Right renal cortex interstitium (tissue), 3 donors: ENCODE results near the gene PTAR1. TPM values are rescaled to one million over a fixed set of nuclear protein-coding genes. Genes with fewer than 3 reads are reported as not detected.
"Not testable (repeated sequence)": the region's sequence is repeated elsewhere in the genome, so short reads cannot be mapped to it uniquely, and the experiment has no call there.

Experiments used
- DNase-seq, 3 donors: peaks; one replicate each; pipeline ENCODE4 v3.0.0-alpha.2; 2013; ENCODE audit warnings: low read depth in 3 of 3, low spot score in 2 of 3
- polyA plus RNA-seq, 3 donors: library from polyadenylated mRNA; unstranded; fragments of 120-200 nt; gene quantifications; one replicate each; pipeline ENCODE4 v1.2.1, GENCODE V29; 2013; ENCODE audit not compliant: insufficient read length in 3 of 3

The PTAR1 gene, protein sequence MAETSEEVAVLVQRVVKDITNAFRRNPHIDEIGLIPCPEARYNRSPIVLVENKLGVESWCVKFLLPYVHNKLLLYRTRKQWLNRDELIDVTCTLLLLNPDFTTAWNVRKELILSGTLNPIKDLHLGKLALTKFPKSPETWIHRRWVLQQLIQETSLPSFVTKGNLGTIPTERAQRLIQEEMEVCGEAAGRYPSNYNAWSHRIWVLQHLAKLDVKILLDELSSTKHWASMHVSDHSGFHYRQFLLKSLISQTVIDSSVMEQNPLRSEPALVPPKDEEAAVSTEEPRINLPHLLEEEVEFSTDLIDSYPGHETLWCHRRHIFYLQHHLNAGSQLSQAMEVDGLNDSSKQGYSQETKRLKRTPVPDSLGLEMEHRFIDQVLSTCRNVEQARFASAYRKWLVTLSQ
- polyA plus RNA-seq, result 10 to 100 TPM; 55.6 to 57.5 (median 56.2) TPM

DNA sequence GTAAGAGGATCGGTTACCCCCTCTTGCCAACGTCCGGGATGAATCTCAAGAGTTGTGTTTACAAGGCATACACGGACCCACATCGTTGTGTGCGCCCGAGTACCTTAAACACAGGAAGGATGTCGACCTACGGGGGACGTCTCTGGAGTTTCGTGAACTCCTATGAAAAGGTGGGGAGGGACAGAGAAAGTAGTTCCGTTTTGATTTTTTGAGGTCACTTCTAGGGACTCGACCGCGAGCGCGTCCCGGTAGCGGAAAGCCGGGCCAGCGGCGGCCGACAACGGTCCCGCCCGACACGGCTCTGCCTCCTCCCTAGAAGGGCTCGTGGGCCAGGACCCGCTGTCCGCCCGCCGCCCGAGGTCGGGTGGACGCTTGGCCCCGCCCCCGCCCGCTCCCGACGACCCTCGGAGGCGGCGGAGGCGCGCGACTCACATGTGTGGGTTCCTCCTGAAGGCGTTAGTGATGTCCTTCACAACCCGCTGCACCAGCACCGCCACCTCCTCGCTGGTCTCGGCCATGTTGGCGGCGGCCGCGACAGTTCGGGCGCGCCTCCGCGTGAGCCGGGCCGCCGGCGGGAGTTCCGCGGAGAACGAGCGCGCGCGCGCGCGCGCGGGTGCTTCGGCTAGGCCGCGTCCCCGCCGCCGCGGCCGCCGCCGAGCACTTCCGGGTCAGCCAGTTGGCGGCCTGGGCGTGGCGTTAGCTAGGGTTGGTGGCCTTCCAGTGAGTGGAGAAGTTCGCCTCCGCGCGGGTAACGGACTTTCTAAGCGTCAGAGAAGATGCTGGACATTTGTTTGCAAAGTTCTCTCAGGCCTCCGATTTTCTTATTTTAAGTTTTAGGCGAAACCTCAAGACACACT, at the start of gene PTAR1:
Gene PTAR1, minus strand, starts transcription at position 591 of the 857 bp plus-strand sequence. Its CDS starts 73 bp downstream, at position 518.
- peak; percentile 74 to 89 (median 86) for DNase-seq

DNA sequence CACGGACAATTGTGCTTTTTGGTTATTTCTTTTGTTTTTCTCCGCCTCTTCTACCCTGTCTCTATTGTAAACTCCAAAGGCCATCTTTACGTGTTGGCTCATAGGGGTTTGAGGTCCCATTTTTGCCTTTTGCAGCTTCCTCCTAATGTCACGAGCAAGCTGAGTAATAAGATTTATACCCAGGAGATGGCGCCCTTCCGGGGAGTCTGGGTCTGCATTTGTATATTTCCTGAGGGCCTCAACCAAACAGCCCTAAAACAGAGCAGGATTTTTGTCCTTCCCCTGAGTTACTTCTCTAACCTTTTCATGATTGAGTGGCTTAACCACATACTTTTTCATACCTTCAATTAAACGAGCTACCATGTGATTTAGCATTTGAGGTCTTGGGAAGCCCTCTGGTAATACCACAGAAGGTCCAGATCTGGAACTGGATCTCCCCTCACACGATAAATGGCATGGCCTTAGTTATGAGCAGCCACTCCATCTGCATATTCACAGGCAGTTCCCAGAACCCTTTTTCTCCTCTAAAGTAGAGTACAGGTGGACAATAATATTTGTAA, 49.6 kb upstream of the PTAR1 start:
- no peak for DNase-seq

DNA sequence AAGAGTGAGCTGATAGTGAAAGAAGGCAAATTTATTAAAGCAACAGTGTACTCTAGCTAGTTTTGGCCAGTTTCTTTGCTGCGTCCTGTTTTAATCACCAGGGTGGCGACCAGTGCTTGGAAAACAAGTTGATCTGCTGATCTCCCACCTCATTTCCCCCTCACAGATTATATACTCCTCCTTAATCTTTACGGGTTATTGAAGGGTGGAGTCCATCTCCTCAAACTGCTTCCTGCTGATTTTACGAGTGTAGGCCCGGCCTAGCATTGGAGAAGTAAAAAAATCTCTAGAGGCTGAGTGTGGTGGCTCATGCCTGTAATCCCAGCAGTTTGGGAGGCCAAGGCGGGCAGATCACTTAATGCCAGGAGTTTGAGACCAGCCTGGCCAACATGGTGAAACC, 46.8 kb upstream of the PTAR1 start:
- no peak for DNase-seq

DNA sequence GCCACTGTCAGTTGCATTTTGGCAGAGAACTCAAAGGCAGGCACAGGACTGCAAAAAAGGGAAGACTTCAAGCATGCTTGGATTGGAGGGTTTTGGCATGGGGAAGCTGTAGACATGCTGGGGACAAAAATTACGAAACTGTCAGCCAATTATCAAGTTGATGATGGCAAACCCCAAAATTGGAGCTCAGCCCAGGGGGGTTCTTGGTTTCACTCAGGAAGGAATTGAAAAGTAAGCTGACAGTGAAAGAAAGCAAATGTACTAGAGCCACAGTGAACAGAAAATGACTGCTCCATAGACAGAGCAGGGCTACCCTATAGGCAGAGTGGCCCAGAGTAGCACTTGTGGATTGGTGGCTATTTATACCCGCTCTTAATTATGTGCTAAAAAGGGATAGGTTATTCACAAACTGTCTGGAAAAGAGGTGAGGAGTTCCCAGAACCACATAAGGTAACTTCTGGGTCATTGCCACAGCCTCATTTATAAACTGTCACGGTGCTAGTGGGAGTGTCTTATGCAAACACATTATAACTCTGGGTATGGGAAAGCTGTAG, 46.2 kb upstream of the PTAR1 start:
- DNase-seq, result no peak

DNA sequence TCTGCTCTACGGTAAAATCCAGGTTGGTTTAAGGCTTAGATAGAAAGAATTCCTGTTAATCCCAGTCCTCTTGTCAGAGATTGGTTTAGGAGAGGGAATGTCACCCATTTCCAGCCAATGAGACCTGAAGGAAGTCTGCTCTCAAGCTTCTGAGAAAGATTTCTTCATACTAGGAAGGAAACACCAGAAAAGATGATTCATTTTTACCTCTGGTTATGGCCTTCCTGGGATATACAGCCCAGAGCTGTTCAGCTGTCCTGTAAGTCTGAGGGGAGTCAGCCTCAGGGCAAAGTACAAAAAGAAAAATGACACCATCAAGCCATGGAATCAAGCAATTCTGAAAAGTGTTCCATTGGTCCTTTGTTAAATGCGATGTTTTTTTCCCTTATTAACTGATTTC, 42.2 kb upstream of the PTAR1 start:
- no peak for DNase-seq

DNA sequence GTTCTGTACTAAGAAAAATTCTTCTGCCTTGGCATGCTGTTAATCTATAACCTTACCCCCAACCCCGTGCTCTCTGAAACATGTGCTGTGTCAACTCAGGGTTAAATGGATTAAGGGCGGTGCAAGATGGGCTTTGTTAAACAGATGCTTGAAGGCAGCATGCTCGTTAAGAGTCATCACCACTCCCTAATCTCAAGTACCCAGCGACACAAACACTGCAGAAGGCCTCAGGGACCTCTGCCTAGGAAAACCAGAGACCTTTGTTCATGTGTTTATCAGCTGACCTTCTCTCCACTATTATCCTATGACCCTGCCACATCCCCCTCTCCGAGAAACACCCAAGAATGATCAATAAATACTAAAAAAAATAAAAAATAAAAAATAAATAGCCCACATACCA, 40.2 kb upstream of the PTAR1 start:
- not testable (repeated sequence) for DNase-seq

DNA sequence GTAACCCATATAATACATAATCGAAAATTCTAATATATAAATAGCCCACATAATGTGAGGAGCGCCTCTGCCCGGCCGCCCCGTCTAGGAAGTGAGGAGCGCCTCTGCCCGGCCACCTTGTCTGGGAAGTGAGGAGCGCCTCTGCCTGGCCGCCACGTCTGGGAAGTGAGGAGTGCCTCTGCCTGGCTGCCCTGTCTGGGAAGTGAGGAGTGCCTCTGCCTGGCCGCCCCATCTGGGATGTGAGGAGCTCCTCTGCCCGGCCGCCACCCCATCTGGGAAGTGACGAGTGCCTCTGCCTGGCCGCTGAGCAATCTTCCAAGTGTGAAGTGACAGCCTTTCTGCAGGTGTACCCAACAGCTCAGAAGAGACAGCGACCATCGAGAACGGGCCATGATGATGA, 39.7 kb upstream of the PTAR1 start:
- not testable (repeated sequence) for DNase-seq

DNA sequence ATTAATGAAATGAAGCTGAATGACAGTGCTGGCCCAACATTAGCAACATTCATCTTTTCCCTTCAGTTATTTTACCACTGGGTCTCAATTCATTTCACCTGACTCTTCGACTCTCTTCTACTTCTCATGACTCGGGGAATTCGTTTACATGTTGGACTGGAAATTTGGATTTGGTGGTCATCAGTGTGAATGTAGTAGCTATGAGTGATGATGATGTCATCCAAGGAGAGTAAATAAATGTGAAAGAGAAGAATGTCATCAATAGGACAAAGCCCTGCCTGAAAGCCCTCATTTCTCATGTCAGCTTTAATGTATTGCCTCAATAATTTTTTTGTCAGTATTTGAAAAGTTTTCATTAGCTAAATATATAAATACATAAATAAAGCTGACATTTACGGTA, 38.9 kb upstream of the PTAR1 start:
- DNase-seq, result no peak

DNA sequence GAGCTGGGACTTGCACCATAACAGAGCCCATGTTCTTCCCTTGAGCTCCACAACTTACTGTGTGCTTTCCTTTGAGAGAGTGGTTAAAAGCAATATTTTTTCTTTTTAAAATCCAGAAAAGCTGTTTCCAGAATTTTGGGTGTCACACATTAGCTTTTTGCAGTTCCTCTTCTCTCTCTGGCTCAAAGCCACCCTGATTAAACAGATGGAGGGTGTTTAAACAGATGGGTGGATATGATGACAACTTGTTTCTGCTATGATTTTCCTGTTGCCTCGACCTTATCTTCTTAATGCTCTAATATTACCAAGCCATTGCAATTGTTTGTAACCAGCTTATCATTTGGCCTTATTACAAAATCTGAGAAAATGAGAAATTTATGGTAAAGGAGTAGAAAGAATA, 37.9 kb upstream of the PTAR1 start:
- no peak for DNase-seq

DNA sequence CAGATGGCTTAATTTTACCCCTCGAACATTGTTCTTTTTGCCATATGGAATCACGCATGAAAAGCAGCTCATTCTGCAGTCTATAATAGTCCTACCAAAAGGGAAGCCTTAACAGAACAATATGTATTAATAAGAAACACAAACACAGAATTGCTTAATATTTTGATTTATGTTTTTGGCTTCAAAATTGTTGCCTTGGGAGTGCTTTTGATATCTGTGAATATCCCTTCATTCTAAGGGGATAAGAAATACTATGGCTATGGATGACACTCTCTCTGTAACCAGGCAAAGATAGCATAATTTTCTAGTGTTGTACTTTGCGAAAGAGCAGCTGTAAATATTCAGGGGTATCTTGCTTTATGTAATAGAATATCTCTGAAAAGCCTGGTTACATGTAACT, 34.5 kb upstream of the PTAR1 start:
- no peak for DNase-seq

DNA sequence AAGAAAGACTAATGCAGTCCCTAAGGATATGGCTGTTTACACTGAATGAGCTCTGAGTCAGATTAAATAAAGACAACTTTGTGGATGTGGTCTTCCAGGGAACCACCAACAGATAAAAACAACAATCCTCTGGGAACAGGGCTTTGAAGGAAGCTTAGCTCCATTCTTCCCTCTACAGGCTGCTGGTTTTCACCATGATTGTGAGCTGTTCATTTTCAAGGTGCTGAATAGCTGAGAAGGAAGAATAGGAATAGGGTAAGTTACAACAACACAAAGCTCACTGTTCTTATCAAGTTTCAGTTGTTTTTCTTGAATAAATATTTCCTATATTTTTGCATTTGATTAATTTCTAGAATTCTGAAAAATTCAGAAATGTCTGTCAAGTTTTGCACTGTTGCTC, 25.9 kb upstream of the PTAR1 start:
- no peak for DNase-seq

DNA sequence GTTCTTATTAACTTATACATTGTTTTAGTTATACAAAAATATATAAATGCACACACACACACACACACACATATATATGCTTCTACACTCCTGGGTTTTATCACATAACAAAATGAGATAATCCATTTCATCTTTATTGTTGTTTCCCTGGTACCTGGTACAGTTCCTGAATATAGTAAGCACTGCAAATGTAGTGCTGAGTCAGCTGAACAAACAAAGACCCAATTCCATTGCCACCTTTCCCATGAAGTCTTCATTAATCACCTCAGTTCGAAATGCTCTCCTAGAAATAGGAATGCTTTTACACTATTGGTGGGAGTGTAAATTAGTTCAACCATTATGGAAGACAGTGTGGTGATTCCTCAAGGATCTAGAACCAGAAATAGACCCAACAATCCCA, 13.4 kb upstream of the PTAR1 start:
- no peak for DNase-seq

DNA sequence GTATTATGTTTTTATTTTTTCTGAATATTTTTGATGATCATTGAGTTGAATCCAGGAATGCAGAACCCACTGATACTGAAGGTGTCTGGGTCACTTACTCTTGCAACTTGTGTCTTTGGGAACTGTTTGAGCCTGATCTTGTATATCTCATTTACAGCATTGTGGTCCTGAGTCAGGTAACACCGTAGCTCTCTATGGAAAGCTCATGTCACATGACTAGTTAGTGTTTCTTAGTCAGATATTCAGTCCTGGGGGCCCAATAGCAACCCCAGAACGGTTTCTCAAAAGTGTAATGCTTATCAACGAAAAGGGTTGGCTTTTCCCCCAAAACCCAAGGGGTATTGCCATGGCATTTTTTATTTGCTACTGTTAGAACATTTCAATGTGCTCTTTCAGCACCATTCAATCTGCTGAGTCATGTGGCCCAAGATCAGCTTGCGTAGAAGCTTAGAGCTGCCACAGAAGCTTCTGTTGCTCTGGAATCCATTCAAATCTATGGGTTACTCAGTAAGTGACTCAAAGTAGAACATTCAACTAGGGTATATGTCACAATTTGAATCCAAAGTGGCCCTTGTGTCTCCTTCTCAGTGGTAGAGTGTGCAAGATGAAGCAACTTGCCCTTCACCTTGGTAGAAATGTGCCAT, 12.1 kb upstream of the PTAR1 start:
- DNase-seq, result no peak

DNA sequence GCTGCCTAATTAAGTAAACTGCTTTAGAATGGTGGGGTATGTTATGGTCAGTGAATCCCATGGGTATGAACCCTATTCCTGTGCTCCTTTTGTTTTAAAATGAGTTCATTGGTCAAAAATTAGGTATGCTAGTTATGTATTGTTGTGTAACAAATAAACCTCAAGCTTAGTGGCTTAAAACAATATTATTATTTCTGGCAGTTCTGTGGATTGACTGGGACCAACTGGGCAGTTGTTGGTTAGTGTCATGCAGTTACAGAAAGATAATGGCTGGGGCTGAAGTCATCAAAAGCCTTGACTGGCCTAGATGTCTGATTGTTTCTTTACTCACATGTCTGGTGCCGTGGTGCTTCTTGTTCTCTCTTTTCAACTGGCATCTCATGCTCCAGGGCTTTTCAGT, 8.9 kb upstream of the PTAR1 start:
- no peak for DNase-seq

DNA sequence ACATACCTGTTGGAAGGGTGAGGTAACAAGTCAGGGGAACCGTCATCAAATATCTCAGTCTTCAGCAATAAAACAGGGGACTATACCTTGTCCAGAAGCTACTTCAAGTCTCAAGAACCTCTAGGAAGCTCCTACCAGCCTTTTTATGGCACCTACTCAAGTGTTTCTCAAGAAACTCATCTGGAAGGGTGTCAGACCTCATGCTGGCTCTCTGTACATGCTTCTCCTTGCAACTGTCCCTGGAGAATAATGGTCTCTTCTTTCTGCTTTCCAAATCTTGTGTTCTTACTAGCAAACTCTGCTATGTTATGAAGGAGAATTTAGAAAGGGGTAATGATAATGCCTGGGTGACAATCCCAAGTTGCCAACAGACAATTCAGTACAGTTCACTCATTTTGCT, 8.3 kb upstream of the PTAR1 start:
- no peak for DNase-seq

DNA sequence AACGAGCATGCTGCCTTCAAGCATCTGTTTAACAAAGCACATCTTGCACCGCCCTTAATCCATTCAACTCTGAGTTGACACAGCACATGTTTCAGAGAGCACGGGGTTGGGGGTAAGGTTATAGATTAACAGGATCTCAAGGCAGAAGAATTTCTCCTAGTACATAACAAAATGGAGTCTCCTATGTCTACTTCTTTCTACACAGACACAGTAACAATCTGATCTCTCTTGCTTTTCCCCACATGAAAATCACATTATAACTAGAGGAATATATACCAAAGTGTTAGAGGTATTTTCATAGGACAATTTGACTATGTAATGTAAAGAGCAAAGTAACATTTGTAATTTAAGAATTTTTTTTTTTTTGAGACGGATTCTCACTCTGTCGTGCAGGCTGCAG, 4.1 kb upstream of the PTAR1 start:
- not testable (repeated sequence) for DNase-seq

DNA sequence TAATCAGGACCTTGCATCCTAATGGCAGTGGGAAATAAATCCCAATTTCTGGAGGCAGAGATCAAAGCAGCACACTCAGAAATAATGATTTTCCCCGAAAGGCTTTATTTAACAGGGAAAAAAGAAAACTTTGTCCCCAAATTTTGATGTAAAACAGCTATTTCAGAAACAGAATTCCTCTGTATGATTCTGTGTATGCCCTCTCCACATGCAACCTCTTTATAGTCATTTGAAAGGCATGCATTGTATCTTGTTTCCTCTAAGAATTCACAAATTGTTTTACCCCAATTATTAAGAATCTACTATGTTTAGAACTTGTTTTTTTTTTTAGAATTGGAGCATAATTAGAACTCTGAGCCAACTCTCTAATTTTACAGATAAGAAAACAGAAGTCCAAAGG, 2.7 kb upstream of the PTAR1 start:
- DNase-seq, result no peak

DNA sequence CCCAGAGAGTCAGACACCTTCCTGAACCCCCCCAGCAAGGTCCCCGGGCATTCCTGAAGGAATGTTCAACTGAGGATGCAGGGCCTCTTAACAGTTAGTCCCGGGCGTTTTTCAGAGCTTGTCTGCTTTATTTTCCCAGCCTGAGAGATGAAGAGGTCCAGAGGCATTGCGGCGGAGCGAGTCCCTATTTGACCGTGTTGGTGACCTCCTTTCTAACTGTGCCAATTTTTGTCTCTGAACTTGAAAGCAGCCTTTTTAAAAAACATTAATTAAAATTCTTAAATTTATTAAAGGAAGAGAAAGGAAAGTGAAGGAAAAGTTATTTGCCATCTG, 433 bp upstream of the PTAR1 start:
- DNase-seq, result no peak

DNA sequence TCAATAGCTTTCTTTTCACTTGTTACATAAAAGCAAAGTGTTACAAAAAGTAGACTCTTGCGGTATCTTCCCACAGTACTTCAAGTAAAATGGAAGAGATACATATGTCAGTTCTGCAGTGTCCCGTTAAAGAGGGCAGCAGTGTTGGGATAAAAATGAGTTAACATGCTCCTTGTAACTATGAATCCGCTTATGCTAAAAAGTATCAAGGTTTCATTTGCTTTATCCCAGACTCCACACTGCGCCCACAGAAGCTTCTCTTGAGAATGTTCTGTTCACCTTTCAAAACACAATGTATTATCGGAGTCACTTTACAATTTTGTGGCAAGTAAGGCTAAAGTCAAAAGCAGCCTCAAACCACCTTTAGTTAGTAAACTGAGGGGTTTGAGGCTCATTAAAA, 790 bp downstream of the PTAR1 start:
- DNase-seq, result peak in 2 of 3 donors; percentile 40 to 52

DNA sequence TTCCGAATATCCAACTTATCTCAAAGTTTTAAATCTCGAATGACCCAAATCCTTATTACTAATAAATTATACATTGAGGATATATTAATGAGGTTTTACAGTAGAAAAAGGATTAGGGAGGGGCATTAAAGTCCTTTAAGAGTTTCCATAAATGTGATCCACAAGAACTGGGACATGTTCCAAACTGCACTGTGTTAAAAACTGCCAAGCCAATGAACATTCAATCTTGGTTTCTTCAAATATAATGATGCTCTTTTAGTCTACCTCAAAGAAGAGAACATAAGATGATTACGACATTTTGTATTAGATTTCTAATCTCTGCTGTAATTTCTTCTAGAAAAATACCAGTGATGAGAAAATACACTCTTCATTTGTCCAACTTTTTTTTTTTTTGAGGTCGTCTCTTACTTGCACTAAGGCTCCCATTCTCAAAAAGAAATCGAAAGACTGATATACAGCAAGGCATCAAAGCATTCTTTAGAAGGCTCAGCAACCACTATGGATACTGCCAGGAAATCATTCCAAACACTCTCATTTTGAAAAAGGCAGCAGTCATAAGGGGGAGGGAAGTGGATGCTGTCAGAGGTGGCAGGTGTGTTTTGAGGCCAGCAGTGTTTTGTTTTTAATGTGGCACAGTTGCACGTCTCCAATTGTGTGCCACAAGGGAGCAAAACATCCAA, 1.7 kb downstream of the PTAR1 start:
- no peak for DNase-seq
